Suppressor macrophage treated with lipopolysaccharide for 4 hours (primary cell): ENCODE results near the gene PPRC1.
A peak's percentile ranks its signal among the peaks of the same experiment; 100 is the strongest.

Experiments used
- DNase-seq: peaks from one replicate; pipeline ENCODE4 v3.0.0-alpha.2; 2020

The PPRC1 gene

GRCh38 chr10:102150970-102151773 lies 18.3 kb downstream of the PPRC1 start:
- DNase-seq = no peak

- DNase-seq = peak; percentile 97
Observed at GRCh38 chr10:102151774-102152544, 19.1 kb downstream of the PPRC1 start, which contains the start of gene NOLC1. TSS of gene NOLC1 (plus strand) at chr10:102152389. CDS start at chr10:102152411, 22 bp downstream.

- DNase-seq = no peak
Observed at GRCh38 chr10:102152545-102152890, 19.7 kb downstream of the PPRC1 start.

GRCh38 chr10:102153093-102153620 lies 20.3 kb downstream of the PPRC1 start:
- peak; percentile 9 for DNase-seq

- no peak for DNase-seq
Observed at GRCh38 chr10:102154466-102155116, 21.8 kb downstream of the PPRC1 start.

- no peak for DNase-seq
Observed at GRCh38 chr10:102157224-102157623, 24.4 kb downstream of the PPRC1 start.

- no peak for DNase-seq
Observed at GRCh38 chr10:102159051-102159597, 26.3 kb downstream of the PPRC1 start.

- no peak for DNase-seq
Observed at GRCh38 chr10:102159831-102160230, 27.0 kb downstream of the PPRC1 start.

GRCh38 chr10:102163342-102163989 lies 30.6 kb downstream of the PPRC1 start:
- no peak for DNase-seq

- DNase-seq = no peak
Observed at GRCh38 chr10:102167861-102168260, 35.0 kb downstream of the PPRC1 start.

GRCh38 chr10:102170602-102171001 lies 37.8 kb downstream of the PPRC1 start:
- DNase-seq = no peak

GRCh38 chr10:102172288-102172687 lies 39.4 kb downstream of the PPRC1 start:
- DNase-seq = no peak

GRCh38 chr10:102175415-102175814 lies 42.6 kb downstream of the PPRC1 start:
- no peak for DNase-seq

- no peak for DNase-seq
Observed at GRCh38 chr10:102184606-102185005, 51.8 kb downstream of the PPRC1 start.

- DNase-seq = no peak
Observed at GRCh38 chr10:102185272-102185671, 52.4 kb downstream of the PPRC1 start.

GRCh38 chr10:102185811-102186527 lies 53.1 kb downstream of the PPRC1 start:
- DNase-seq = no peak

- no peak for DNase-seq
Observed at GRCh38 chr10:102188298-102188940, 55.6 kb downstream of the PPRC1 start.

- DNase-seq = peak; percentile 74
Observed at GRCh38 chr10:102188941-102189898, 56.4 kb downstream of the PPRC1 start.

GRCh38 chr10:102191956-102192355 lies 59.1 kb downstream of the PPRC1 start:
- DNase-seq = no peak

GRCh38 chr10:102195296-102195870 lies 62.5 kb downstream of the PPRC1 start:
- DNase-seq = peak; percentile 31
